ENCODE data around the gene TTC38.

TTC38 gene

DNA sequence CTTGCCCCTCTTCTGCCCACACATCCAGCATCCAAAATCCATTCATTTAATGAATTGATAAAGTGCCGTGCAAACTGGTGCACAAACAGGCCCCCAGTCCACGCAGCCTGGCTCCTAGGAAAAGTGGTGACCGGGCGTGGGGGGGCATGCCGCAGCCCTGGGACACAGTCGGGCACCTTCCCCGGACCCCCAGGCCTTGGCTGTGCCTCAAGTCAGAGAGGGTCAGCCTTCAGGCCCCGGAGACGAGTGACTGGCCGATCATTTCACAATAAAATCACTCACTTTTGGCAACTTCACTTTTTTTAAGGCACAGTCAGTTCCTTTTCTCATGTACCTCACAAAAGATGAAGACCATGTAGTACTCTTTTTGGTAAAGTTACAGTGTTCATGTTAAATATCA is 25.7 kb upstream of the TTC38 start:
- H3K4me3 ChIP-seq (replicated peaks; ENCODE audit: low read depth, low read length): no peak overlapping the region
- TF ChIP-seq, protein P1, sequence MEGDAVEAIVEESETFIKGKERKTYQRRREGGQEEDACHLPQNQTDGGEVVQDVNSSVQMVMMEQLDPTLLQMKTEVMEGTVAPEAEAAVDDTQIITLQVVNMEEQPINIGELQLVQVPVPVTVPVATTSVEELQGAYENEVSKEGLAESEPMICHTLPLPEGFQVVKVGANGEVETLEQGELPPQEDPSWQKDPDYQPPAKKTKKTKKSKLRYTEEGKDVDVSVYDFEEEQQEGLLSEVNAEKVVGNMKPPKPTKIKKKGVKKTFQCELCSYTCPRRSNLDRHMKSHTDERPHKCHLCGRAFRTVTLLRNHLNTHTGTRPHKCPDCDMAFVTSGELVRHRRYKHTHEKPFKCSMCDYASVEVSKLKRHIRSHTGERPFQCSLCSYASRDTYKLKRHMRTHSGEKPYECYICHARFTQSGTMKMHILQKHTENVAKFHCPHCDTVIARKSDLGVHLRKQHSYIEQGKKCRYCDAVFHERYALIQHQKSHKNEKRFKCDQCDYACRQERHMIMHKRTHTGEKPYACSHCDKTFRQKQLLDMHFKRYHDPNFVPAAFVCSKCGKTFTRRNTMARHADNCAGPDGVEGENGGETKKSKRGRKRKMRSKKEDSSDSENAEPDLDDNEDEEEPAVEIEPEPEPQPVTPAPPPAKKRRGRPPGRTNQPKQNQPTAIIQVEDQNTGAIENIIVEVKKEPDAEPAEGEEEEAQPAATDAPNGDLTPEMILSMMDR (IDR thresholded peaks at IDR 0.05; ENCODE audit: low read depth, low read length, missing control alignments): no peak
- no peak for DNase-seq (ENCODE audit: extremely low read depth, low read depth)

GRCh38 chr22:46244771-46245170 is 23.0 kb upstream of the TTC38 start:
- TF ChIP-seq, protein P1 (IDR thresholded peaks at IDR 0.05; ENCODE audit: low read depth, low read length, missing control alignments): no peak
- no peak overlapping the region for H3K4me3 ChIP-seq (replicated peaks; ENCODE audit: low read depth, low read length)
- DNase-seq (ENCODE audit: extremely low read depth, low read depth): no peak

- H3K4me3 ChIP-seq (replicated peaks; ENCODE audit: low read depth, low read length): no peak overlapping the region
- TF ChIP-seq, protein P1 (IDR thresholded peaks at IDR 0.05; ENCODE audit: low read depth, low read length, missing control alignments): no peak
- no peak for DNase-seq (ENCODE audit: extremely low read depth, low read depth)
Observed at GRCh38 chr22:46245511-46245910, 22.3 kb upstream of the TTC38 start.

DNA sequence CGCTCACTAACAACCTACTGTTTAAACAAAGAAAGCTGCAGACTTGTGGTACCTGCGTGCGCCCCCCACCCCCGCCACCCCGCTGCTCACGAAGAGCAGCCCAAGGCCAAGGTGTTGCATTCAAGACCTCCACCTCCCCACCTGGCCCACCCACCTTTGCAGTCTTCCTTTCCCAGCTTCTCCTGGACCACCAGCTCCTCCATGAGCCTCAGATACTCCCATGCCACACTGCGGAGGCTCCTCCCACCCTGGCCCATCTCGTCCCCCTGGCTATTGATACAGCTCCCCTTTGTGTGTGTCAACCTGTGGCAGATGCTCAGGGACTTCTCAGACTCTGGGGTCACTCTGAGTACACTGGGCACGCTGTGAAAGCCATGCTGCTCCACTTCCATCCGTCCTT is 21.6 kb upstream of the TTC38 start:
- H3K4me3 ChIP-seq (replicated peaks; ENCODE audit: low read depth, low read length): no peak overlapping the region

GRCh38 chr22:46247443-46247975 is 20.3 kb upstream of the TTC38 start:
- TF ChIP-seq, protein P1 (IDR thresholded peaks at IDR 0.05; ENCODE audit: low read depth, low read length, missing control alignments): no peak
- DNase-seq (ENCODE audit: extremely low read depth, low read depth): no peak

More for the DNA sequence above, 21.6 kb upstream of the TTC38 start:
- TF ChIP-seq, protein P1 (IDR thresholded peaks at IDR 0.05; ENCODE audit: low read depth, low read length, missing control alignments): no peak
- DNase-seq (ENCODE audit: extremely low read depth, low read depth): no peak

DNA sequence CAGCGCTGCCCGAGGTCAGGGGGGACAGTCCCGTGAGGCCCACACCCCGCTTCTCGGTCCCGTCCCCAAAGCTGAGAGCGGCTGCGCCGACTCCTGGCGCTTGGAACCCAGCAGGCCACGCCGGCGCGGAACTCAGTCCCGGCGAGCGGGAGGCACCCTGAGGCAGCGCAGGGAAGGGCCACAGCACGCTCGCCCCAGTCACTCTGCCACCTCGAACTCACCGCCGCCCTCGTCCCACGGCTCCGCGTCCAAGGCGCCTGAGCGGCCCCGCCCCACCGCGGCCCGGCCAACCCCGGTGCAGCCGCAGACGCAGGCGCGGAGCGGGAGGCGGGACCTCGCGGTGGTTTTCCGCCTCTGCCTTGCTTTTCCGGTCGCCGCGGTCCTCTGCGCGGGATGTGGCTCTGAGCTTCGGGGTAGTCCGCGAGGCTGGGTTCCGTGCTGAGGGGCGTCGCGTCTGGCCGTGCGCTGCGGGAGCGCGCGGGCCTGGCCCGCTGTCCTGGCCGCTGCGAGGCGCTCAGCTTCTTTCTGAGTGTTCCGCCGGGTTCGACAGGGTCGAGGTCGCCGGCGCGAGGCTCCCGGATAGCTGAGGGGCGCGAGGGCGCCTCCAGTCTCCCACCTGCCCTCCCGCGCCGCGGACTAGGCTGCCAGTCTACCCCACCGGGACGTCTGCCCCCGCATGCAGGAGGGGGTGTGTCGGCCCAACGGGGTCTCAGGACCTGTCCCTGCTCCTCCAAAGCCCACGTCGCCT is 17.6 kb upstream of the TTC38 start, which contains the start of gene CDPF1:
Gene CDPF1 (minus strand): TSS at position 259 of the 748 bp plus-strand sequence. CDS start 2,009 bp downstream, outside the sequence.
- TF ChIP-seq, protein P1 (IDR thresholded peaks at IDR 0.05; ENCODE audit: low read depth, low read length, missing control alignments): no peak
- peak within 1 kb of the TSS; percentile 71 for H3K4me3 ChIP-seq (replicated peaks; ENCODE audit: low read depth, low read length)
- peak; percentile 27 for DNase-seq (ENCODE audit: extremely low read depth, low read depth)

More at GRCh38 chr22:46247443-46247975, 20.3 kb upstream of the TTC38 start:
- no peak overlapping the region for H3K4me3 ChIP-seq (replicated peaks; ENCODE audit: low read depth, low read length)

All from HFF-Myc (cell line).